ENCODE data around the gene ABCC5. TPM values are rescaled to one million over a fixed set of nuclear protein-coding genes. Genes with fewer than 3 reads are reported as not detected.

ABCC5 gene
- total and polyA plus RNA-seq, 2 of the 8 experiments (the other 6 are each of a cell fraction or from before 2014, with no cell fraction given), result 25.3 to 40.8 TPM

DNA sequence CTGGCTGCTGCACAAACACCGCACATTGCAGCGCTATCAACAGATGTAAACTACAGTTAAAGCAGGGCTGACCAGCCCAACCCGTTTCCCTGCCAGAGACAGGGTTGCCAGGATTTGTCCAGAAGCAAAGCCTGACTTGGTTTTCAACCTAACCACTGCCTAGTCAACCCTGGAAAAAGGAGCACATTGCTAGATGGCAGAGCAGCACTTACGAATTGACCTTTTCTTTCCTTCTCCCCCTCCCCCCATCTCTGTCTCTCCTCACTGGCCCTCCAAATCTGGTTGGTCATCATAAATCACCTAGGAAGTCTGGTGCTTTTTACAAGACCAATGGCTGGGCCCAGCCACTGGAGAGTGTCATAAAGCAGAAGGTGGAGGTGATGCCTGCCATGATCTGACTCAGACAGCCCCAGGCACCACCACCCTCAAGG is 51.3 kb downstream of the ABCC5 start (continued):
- TF ChIP-seq, protein P1, sequence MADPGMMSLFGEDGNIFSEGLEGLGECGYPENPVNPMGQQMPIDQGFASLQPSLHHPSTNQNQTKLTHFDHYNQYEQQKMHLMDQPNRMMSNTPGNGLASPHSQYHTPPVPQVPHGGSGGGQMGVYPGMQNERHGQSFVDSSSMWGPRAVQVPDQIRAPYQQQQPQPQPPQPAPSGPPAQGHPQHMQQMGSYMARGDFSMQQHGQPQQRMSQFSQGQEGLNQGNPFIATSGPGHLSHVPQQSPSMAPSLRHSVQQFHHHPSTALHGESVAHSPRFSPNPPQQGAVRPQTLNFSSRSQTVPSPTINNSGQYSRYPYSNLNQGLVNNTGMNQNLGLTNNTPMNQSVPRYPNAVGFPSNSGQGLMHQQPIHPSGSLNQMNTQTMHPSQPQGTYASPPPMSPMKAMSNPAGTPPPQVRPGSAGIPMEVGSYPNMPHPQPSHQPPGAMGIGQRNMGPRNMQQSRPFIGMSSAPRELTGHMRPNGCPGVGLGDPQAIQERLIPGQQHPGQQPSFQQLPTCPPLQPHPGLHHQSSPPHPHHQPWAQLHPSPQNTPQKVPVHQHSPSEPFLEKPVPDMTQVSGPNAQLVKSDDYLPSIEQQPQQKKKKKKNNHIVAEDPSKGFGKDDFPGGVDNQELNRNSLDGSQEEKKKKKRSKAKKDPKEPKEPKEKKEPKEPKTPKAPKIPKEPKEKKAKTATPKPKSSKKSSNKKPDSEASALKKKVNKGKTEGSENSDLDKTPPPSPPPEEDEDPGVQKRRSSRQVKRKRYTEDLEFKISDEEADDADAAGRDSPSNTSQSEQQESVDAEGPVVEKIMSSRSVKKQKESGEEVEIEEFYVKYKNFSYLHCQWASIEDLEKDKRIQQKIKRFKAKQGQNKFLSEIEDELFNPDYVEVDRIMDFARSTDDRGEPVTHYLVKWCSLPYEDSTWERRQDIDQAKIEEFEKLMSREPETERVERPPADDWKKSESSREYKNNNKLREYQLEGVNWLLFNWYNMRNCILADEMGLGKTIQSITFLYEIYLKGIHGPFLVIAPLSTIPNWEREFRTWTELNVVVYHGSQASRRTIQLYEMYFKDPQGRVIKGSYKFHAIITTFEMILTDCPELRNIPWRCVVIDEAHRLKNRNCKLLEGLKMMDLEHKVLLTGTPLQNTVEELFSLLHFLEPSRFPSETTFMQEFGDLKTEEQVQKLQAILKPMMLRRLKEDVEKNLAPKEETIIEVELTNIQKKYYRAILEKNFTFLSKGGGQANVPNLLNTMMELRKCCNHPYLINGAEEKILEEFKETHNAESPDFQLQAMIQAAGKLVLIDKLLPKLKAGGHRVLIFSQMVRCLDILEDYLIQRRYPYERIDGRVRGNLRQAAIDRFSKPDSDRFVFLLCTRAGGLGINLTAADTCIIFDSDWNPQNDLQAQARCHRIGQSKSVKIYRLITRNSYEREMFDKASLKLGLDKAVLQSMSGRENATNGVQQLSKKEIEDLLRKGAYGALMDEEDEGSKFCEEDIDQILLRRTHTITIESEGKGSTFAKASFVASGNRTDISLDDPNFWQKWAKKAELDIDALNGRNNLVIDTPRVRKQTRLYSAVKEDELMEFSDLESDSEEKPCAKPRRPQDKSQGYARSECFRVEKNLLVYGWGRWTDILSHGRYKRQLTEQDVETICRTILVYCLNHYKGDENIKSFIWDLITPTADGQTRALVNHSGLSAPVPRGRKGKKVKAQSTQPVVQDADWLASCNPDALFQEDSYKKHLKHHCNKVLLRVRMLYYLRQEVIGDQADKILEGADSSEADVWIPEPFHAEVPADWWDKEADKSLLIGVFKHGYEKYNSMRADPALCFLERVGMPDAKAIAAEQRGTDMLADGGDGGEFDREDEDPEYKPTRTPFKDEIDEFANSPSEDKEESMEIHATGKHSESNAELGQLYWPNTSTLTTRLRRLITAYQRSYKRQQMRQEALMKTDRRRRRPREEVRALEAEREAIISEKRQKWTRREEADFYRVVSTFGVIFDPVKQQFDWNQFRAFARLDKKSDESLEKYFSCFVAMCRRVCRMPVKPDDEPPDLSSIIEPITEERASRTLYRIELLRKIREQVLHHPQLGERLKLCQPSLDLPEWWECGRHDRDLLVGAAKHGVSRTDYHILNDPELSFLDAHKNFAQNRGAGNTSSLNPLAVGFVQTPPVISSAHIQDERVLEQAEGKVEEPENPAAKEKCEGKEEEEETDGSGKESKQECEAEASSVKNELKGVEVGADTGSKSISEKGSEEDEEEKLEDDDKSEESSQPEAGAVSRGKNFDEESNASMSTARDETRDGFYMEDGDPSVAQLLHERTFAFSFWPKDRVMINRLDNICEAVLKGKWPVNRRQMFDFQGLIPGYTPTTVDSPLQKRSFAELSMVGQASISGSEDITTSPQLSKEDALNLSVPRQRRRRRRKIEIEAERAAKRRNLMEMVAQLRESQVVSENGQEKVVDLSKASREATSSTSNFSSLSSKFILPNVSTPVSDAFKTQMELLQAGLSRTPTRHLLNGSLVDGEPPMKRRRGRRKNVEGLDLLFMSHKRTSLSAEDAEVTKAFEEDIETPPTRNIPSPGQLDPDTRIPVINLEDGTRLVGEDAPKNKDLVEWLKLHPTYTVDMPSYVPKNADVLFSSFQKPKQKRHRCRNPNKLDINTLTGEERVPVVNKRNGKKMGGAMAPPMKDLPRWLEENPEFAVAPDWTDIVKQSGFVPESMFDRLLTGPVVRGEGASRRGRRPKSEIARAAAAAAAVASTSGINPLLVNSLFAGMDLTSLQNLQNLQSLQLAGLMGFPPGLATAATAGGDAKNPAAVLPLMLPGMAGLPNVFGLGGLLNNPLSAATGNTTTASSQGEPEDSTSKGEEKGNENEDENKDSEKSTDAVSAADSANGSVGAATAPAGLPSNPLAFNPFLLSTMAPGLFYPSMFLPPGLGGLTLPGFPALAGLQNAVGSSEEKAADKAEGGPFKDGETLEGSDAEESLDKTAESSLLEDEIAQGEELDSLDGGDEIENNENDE (IDR thresholded peaks at IDR 0.05; ENCODE audit: insufficient replicate concordance, low read length), result no peak
- no peak for TF ChIP-seq CEBPB (IDR thresholded peaks at IDR 0.05; ENCODE audit: low read depth, low read length)

Data from H1 (cell line).